HG03575 (cell line): ENCODE data around the gene ATAD5.
"Not testable (repeated sequence)": the region's sequence is repeated elsewhere in the genome, so short reads cannot be mapped to it uniquely, and the experiment has no call there.

Experiments used
- ATAC-seq: cut with Tn5 transposase; IDR thresholded peaks from one replicate; pipeline ENCODE4 v1.9.1; 2021; ENCODE audit not compliant: unreplicated experiment, insufficient number of reproducible peaks, low FRiP score; ENCODE audit errors: extremely low read depth

ATAD5 gene

DNA sequence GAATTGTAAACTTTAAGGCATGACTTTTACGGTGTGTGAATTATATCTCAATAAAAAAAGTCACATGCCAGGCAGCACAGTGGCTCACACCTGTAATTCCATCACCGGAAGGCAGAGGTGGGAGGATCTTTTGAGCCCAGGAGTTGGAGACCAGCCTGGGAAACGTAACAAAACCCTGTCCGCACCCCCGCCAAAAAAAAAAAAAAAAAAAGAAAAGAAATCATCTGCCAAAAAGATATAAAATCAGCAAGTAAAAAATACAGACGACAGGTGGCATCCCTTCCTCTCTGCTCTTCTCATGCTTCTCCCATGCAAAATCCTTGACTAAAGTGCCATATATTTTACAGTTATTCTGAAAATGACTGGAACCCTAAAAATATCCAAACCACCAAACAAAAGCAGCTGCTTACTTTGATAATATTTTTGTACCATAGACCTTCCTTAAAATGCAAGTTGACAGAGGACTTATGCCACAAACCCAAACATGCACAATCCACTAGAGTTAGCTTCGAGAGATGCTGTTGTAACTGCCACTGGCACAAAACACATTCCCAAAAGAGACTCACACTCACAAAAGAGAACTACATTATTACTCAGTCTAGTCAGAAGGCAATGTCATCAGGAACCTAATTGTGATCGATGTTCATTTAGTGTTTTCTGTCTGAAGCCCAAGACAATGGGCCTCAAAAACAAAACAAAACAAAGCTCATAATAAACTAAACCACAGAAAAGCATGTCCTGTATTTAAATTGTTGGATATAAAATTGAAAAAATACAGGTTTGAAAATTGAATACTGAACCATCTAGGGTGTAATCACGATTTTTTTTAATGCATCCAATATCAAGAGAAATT lies 9.7 kb upstream of the ATAD5 start:
- ATAC-seq: no peak

GRCh38 chr17:30822919-30823318 lies 8.8 kb upstream of the ATAD5 start:
- not testable (repeated sequence) for ATAC-seq

DNA sequence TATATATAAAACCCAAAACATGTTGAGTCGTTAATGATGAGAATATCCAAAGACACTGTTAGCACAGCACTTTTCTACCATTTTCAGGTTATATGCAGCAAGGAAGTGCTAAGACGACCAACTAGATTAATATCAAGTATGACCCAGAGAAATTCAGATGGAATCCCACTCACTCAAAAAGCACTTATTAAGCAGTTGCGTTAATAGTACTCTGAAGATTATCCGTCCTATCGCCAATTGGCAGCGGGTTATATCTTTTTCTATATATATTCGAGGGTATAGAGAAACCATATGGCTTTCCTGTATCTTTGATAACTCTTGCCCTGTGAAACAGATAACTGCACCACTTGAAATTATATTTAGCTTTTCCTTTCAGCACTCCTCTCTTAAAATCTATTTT lies 8.3 kb upstream of the ATAD5 start:
- no peak for ATAC-seq

DNA sequence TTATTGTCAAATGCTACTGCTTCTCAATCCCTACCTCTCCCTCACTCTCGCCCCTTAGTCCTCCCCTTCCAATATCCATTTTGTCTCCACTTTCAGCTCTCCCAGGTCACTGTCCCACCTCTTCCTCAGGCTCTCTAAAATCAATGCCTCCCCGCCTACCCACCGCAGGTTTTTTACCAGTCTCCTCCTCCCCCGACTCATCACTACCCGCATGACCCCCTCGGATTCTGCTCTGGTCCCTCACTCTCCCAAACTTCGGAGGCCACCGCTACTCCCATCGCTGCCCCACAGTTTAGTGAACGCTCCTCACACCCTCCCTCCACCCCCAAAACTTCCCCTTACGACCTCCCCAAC lies 7.8 kb upstream of the ATAD5 start:
- ATAC-seq: no peak

GRCh38 chr17:30824356-30825145 lies 7.2 kb upstream of the ATAD5 start, which contains the start of gene CRLF3:
Gene CRLF3, minus strand, starts transcription at chr17:30824692. Its CDS starts 41 bp downstream, at chr17:30824651.
- no peak for ATAC-seq

GRCh38 chr17:30827082-30827481 lies 4.7 kb upstream of the ATAD5 start:
- no peak for ATAC-seq

DNA sequence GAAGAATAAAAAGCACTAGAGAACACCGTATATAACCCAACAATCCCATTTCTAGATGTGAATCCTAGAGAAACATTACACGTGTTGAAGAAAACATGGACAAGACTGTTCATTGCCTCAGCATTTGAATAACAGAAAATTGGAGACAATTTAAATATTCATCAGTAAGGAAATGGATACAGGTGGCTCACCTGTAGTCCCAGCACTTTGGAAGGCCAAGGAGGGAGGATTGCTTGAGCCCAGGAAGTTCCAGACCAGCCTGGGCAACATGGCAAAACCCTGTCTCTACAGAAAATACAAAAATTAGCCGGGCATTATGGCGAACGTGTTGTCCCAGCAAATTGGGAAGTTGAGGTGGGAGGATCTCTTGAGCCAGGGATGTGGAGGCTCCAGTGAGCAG lies 2.7 kb upstream of the ATAD5 start:
- no peak for ATAC-seq

DNA sequence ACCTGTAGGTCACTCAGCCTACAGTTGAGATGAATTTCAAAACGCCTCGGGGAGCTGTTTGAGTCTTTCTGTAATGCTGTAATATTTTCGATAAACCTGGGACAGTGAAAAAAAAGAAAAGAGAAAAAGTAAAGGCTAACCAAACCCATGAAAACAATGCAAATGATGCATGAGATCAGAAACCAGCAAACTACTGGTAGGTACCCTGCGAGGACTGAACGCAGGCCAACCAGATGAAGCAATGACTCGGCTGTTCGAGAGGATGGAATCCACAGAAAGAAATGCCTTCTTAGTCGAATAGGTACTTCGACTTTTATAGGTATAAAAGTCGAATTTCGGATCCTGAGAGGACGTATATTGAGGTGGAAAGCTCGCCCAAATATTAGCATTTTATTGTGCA lies 509 bp upstream of the ATAD5 start:
- ATAC-seq: no peak

- no peak for ATAC-seq
These were observed 815 bp downstream of the ATAD5 start for GRCh38 chr17:30832438-30833124.

DNA sequence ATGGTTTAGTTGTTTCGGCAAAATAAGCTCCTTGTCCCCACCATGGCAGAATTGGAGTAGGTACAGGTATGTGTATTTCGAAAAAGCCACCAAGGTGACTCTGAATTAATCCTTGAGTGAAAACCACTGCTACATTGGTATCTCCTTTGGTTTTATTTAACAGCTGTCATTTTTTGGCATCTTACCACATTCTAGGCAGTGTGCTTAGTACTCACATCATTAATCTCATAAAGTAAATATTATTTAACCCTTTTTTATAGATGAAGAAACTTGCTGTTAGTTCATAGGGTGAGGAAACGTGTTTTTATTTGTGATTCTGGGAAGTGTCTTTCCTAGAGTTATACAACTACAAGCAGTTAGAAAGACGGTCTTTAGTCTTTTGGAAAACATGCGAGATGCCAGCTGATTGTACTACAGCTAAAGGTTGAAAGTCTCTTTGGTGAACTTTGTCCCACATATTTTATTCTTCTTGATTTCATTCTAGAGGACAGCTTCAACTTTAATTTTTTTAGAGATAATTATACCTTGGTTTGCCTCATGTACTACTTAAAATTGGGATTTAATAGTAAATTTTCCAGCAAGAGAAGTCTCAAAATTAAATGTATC lies 6.5 kb downstream of the ATAD5 start:
- no peak for ATAC-seq

GRCh38 chr17:30840771-30841170 lies 9.0 kb downstream of the ATAD5 start:
- ATAC-seq: no peak

GRCh38 chr17:30848021-30848420 lies 16.3 kb downstream of the ATAD5 start:
- no peak for ATAC-seq

DNA sequence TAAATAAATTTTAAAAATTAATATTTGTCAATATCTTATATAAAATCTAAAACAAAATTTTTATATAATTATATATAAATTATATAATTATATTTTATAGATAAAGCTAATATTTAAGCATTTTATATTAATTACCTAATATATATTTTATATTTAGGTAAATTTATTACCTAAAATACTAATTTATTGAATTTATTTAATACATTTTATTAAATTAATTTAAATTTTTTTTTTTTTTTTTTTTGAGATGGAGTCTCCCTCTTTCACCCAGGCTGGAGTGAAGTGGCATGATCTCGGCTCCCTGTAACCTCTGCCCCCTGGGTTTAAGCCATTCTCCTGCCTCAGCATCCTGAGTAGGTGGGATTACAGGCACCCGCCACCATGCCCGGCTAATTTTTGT lies 22.4 kb downstream of the ATAD5 start:
- no peak for ATAC-seq

DNA sequence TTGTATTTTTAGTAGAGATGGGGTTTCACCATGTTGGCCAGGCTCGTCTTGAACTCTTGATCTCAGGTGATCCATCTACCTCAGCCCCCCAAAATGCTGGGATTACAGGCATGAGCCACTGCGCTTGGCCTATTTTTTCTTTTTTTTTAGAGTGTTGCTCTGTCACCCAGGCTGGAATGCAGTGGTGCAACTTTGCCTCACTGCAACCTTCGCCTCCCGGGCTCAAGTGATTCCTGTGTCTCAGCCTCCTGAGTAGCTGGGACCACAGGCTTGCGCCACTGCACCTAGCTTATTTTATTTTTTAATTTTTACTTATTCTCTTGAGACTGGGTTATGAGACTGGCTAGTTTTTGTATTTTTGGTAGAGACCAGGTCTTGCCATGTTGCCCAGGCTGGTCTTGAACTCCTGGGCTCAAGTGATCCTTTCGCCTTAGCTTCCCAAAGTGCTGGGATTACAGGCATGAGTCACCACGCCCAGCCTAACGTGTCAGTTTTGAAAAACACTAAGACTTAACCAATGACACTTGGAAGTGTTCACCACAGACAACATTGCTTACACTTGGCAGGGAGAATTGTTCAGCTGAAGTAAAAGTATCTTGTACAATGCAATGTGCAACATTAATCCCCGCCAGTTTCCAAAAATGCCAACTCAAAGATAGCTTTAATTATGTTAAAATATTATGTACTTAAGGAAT lies 26.9 kb downstream of the ATAD5 start:
- ATAC-seq: no peak

DNA sequence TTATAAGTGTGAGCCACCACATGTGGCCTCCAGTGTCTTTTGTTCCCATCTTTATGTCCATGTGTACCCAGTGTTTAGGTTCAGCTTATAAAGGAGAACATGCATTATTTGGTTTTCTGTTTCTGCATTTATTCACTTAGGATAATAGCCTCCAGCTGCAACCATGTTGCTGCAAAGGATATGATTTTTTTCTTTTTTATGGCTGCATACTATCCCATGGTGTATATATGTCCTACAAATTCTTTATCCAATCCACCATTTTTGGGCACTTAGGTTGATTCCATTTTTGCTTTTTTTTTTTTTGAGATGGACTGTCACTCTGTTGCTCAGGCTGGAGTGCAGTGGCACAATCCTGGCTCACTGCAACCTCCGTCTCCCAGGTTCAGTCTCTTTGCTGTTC lies 32.9 kb downstream of the ATAD5 start:
- ATAC-seq: no peak

DNA sequence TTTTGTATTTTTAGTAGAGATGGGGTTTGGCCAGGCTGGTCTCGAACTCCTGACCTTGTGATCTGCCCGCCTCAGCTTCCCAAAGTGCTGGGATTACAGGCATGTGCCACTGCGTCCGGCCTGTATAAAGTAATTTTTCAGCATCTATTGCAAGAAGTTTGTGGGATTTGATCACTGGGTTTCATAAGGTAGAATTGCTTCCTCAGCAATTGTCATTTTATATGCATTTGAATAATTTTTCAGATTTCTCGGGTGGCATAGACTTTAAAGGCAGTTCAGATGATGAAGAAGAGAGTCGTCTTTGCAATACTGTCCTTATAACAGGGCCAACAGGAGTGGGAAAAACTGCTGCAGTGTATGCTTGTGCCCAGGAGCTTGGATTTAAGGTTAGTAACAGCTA lies 37.2 kb downstream of the ATAD5 start:
- no peak for ATAC-seq

DNA sequence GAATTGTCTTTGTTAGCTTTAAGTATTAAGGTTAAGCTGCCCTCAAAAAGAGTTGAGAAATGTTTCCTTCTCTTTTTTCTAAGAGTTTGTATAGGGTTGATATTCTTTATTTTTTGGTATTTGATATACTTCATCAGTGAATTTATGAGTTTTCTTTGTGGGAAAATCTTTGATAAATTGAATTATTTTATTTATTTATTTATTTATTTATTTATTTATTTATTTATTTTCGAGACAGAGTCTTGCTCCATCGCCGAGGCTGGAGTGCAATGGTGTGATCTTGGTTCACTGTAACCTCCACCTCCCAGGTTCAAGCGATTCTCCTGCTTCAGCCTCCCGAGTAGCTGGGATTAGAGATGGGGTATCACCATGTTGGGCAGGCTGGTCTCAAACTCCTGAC lies 54.4 kb downstream of the ATAD5 start:
- no peak for ATAC-seq

DNA sequence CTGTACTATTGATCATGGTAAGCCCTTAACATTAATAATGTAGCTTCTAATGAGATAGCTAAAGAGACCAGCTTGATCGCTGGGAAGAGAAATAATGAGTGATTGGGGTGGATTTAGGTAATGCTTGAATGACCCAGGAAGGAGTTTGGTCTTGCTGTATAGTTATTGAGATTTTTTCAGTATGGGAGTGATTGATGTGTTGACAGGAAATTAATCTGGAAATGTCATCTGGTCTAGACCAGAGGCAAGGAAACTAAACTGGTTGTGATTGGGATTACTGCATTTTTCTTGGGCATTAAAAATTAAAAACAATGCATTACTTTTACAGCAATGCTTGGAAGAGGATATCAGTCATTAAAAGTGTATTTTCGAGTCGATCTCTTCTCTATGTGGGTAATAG lies 62.5 kb downstream of the ATAD5 start:
- ATAC-seq: no peak

GRCh38 chr17:30897311-30897710 lies 65.5 kb downstream of the ATAD5 start:
- no peak for ATAC-seq
